Loucy (cell line): Measurements from ENCODE around the gene STARD8.

Experiments used
- EZH2phosphoT487 ChIP-seq: fragments of 200-600 bp; IDR thresholded peaks from 2 replicates; pipeline ENCODE4 v1.6.1; 2018; ENCODE audit warnings: antibody characterized with exemption, mild to moderate bottlenecking, moderate library complexity, borderline replicate concordance
- TF ChIP-seq, protein P1 (sequence below): fragments of 200-600 bp; sonication (generic); conservative IDR thresholded peaks from 2 replicates; pipeline ENCODE4 v1.5.1; 2014; ENCODE audit warnings: mild to moderate bottlenecking, antibody characterized with exemption, low read length

DNA sequence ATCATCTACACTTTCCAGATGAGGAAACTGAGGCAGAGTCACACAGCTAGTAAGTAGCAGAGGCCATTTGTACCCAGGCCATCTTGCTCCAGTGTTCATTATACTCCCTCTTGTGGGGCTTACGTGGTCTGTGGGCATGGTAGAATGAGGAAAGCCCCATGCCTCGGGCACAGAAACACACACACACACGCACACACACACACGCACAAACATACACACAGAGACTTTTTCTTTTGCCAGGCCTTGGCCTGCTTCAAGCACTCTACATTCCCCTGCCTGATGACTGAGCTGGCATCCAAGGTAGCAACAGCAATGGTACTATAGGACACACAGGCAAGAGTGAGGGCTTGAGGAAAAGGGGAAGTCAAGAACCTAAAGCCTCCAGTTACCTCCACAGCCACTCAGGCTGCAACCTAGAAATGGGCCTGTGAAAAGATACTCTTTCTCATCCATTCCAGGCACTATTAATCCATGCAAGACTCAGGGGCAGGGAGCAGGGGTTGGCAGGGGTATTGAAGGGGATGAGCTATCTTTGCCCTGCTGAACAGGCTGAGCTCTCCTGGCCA is 43.6 kb downstream of the STARD8 start:
- TF ChIP-seq, protein P1, sequence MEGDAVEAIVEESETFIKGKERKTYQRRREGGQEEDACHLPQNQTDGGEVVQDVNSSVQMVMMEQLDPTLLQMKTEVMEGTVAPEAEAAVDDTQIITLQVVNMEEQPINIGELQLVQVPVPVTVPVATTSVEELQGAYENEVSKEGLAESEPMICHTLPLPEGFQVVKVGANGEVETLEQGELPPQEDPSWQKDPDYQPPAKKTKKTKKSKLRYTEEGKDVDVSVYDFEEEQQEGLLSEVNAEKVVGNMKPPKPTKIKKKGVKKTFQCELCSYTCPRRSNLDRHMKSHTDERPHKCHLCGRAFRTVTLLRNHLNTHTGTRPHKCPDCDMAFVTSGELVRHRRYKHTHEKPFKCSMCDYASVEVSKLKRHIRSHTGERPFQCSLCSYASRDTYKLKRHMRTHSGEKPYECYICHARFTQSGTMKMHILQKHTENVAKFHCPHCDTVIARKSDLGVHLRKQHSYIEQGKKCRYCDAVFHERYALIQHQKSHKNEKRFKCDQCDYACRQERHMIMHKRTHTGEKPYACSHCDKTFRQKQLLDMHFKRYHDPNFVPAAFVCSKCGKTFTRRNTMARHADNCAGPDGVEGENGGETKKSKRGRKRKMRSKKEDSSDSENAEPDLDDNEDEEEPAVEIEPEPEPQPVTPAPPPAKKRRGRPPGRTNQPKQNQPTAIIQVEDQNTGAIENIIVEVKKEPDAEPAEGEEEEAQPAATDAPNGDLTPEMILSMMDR: no peak
- no peak for TF ChIP-seq EZH2phosphoT487
